AG04449 (cell line): ENCODE data around the gene SHISAL1.

Source experiments
- CTCF ChIA-PET: fragments of 350-600 bp; formaldehyde crosslinking; extraction: SDS; loops from one replicate; lab custom pipeline; 2021; ENCODE audit warnings: antibody characterized with exemption; lab: Yijun Ruan, JAX
- POLR2A ChIA-PET: fragments of 400-600, 350-600 bp; formaldehyde crosslinking; extraction: SDS; loops from one replicate; lab custom pipeline; 2020; ENCODE audit warnings: antibody characterized with exemption, inconsistent platforms; lab: Yijun Ruan, JAX
- DNase-seq: peaks from one replicate; pipeline ENCODE4 v3.0.0-alpha.2; 2010; ENCODE audit warnings: low read depth, low spot score
- H3K4me3 ChIP-seq: 2 replicates; pipeline ENCODE4 v1.5.1; 2011; ENCODE audit warnings: low read depth, mild to moderate bottlenecking, control low read depth, low read length
- TF ChIP-seq, protein P1 (sequence below): IDR thresholded peaks from one replicate; pipeline ENCODE4 v1.5.1; 2011; ENCODE audit warnings: mild to moderate bottlenecking, moderate library complexity, low read length, control low read depth, inconsistent platforms; ENCODE audit not compliant: insufficient read depth; ENCODE audit errors: missing control alignments

Gene SHISAL1

GRCh38 chr22:44311104-44311854, 1.5 kb downstream of the SHISAL1 start:
- TF ChIP-seq, protein P1, sequence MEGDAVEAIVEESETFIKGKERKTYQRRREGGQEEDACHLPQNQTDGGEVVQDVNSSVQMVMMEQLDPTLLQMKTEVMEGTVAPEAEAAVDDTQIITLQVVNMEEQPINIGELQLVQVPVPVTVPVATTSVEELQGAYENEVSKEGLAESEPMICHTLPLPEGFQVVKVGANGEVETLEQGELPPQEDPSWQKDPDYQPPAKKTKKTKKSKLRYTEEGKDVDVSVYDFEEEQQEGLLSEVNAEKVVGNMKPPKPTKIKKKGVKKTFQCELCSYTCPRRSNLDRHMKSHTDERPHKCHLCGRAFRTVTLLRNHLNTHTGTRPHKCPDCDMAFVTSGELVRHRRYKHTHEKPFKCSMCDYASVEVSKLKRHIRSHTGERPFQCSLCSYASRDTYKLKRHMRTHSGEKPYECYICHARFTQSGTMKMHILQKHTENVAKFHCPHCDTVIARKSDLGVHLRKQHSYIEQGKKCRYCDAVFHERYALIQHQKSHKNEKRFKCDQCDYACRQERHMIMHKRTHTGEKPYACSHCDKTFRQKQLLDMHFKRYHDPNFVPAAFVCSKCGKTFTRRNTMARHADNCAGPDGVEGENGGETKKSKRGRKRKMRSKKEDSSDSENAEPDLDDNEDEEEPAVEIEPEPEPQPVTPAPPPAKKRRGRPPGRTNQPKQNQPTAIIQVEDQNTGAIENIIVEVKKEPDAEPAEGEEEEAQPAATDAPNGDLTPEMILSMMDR, result no peak
- POLR2A ChIA-PET, result interaction anchor here (0.5 kb wide), 1 partner anchor 15 kb away, joined by 4 read pairs; no protein-coding TSS in a partner anchor
- no peak overlapping the region for H3K4me3 ChIP-seq
- DNase-seq, result no peak
- CTCF ChIA-PET, result interaction anchor here (0.7 kb wide), 1 partner anchor 9 kb away, joined by 3 read pairs; no protein-coding TSS in a partner anchor

DNA sequence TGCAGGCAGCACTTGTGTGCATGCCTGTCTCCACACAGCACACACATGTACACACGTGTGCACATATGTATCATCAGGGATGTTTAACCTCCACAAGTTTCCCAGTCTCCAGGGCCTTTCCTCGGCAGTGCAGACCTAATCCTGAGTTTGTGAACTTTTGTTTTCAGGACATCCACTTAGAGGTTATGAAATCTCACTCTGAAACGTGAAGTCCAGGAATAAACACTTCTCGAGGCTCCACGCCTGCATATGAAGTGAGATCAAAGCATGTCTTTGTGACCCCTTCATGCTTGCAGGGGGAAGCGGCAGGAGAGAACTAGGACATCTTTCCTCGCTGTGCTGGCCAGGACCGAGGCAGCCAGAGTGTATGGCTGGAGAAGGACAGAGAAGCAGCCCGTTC, 3.1 kb downstream of the SHISAL1 start:
- ChIA-PET POLR2A (interaction anchor here (0.6 kb wide), 1 partner anchor 199 kb away, joined by 3 read pairs; no protein-coding TSS in a partner anchor), CTCF (interaction anchor here (0.8 to 1.4 kb wide), 3 partner anchors 224 to 316 kb away, joined by 3 to 4 read pairs (median 3); no protein-coding TSS in a partner anchor)
- H3K4me3 ChIP-seq, result no peak overlapping the region
- TF ChIP-seq, protein P1, result no peak
- no peak for DNase-seq

DNA sequence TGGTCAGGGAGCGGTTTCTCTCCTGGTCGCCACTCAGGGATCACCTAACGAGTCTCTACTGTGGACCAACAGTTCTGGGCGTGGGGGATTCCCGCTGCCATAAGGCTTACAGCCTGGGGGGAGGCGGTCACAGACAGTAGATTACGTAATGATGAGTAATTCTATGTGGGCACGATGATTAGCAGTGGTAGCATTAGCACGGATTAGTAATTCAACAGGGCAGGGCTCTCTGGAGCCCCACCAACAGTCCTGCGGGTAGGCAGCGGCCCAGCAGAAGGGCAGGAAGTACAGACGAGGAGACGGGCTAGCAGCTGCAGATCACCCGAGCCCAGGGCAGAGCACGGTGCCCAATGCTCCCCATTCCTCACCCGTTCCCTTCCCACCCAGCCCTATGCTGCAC, 3.6 kb downstream of the SHISAL1 start:
- POLR2A ChIA-PET, result interaction anchor here (0.6 kb wide), 1 partner anchor 329 kb away, joined by 3 read pairs; no protein-coding TSS in a partner anchor
- CTCF ChIA-PET, result interaction anchor here (1.4 kb wide), 1 partner anchor 315 kb away, joined by 4 read pairs; no protein-coding TSS in a partner anchor
- no peak overlapping the region for H3K4me3 ChIP-seq
- TF ChIP-seq, protein P1, result no peak
- DNase-seq, result peak; percentile 79

- no peak overlapping the region for H3K4me3 ChIP-seq
- ChIA-PET CTCF (interaction anchor here (1.3 kb wide), 1 partner anchor 41 kb away, joined by 3 read pairs; no protein-coding TSS in a partner anchor), POLR2A (no interaction called here)
- TF ChIP-seq, protein P1, result no peak
- DNase-seq, result no peak
Measured at GRCh38 chr22:44307509-44308169, 5.1 kb downstream of the SHISAL1 start.

- ChIA-PET CTCF (interaction anchor here (1.8 kb wide), 1 partner anchor 225 kb away, joined by 5 read pairs; no protein-coding TSS in a partner anchor), POLR2A (no interaction called here)
Measured at GRCh38 chr22:44305888-44306287, 6.9 kb downstream of the SHISAL1 start.

More at GRCh38 chr22:44305888-44306287, 6.9 kb downstream of the SHISAL1 start:
- no peak for DNase-seq
- H3K4me3 ChIP-seq, result no peak overlapping the region
- TF ChIP-seq, protein P1, result no peak
